ENCODE results near the gene GOLGB1.

GOLGB1 gene

GRCh38 chr3:121681792-121682191, 67.7 kb downstream of the GOLGB1 start:
- DNase-seq (ENCODE audit: low spot score), result no peak

- no peak for DNase-seq (ENCODE audit: low spot score)
Observed at GRCh38 chr3:121677141-121677540, 72.4 kb downstream of the GOLGB1 start.

GRCh38 chr3:121670676-121671075, 78.9 kb downstream of the GOLGB1 start:
- DNase-seq (ENCODE audit: low spot score), result no peak

GRCh38 chr3:121667333-121667732, 82.2 kb downstream of the GOLGB1 start:
- no peak for DNase-seq (ENCODE audit: low spot score)

GRCh38 chr3:121665488-121665887, 84.1 kb downstream of the GOLGB1 start:
- no peak for DNase-seq (ENCODE audit: low spot score)

- DNase-seq (ENCODE audit: low spot score), result no peak
Observed at GRCh38 chr3:121663171-121663847, 86.2 kb downstream of the GOLGB1 start.

- no peak for DNase-seq (ENCODE audit: low spot score)
Observed at GRCh38 chr3:121662742-121663141, 86.8 kb downstream of the GOLGB1 start.

GRCh38 chr3:121661376-121661775, 88.2 kb downstream of the GOLGB1 start:
- DNase-seq (ENCODE audit: low spot score), result no peak

GRCh38 chr3:121660356-121661171, 89.0 kb downstream of the GOLGB1 start, which contains the start of gene HCLS1:
TSS of gene HCLS1 (minus strand) at chr3:121660903. CDS start at chr3:121658347, 2,556 bp downstream.
- DNase-seq (ENCODE audit: low spot score), result no peak

- DNase-seq (ENCODE audit: low spot score), result no peak
Observed at GRCh38 chr3:121659586-121659985, 90.0 kb downstream of the GOLGB1 start.

- DNase-seq (ENCODE audit: low spot score), result no peak
Observed at GRCh38 chr3:121658716-121659435, 90.7 kb downstream of the GOLGB1 start.

- no peak for DNase-seq (ENCODE audit: low spot score)
Observed at GRCh38 chr3:121654493-121655385, 94.8 kb downstream of the GOLGB1 start.

GRCh38 chr3:121651684-121652083, 97.9 kb downstream of the GOLGB1 start:
- no peak for DNase-seq (ENCODE audit: low spot score)

GRCh38 chr3:121649645-121650044, 99.9 kb downstream of the GOLGB1 start:
- no peak for DNase-seq (ENCODE audit: low spot score)

- DNase-seq (ENCODE audit: low spot score), result no peak
Observed at GRCh38 chr3:121648219-121648958, 101.2 kb downstream of the GOLGB1 start.

GRCh38 chr3:121645054-121645453, 104.5 kb downstream of the GOLGB1 start:
- DNase-seq (ENCODE audit: low spot score), result no peak

GRCh38 chr3:121642601-121643314, 106.8 kb downstream of the GOLGB1 start:
- no peak for DNase-seq (ENCODE audit: low spot score)

- no peak for DNase-seq (ENCODE audit: low spot score)
Observed at GRCh38 chr3:121641127-121641526, 108.4 kb downstream of the GOLGB1 start.

GRCh38 chr3:121637922-121638321, 111.6 kb downstream of the GOLGB1 start:
- DNase-seq (ENCODE audit: low spot score), result no peak

- DNase-seq (ENCODE audit: low spot score), result no peak
Observed at GRCh38 chr3:121630355-121630754, 119.2 kb downstream of the GOLGB1 start.

Measured in hepatic stellate cell (primary cell).